CD8-positive, alpha-beta memory T cell (primary cell): Measurements from ENCODE around the gene DHX32. TPM values are rescaled to one million over a fixed set of nuclear protein-coding genes. Genes with fewer than 3 reads are reported as not detected.

Experiments used
- CTCF ChIA-PET: fragments of 350-600 bp; sonication (Branson Sonifier 250); formaldehyde crosslinking; loops from one replicate; lab custom pipeline; 2021; ENCODE audit warnings: antibody characterized with exemption; lab: Charles Lee
- POLR2A ChIA-PET: fragments of 350-600 bp; sonication (Branson Sonifier 250); formaldehyde crosslinking; loops from one replicate; lab custom pipeline; 2021; ENCODE audit warnings: antibody characterized with exemption; lab: Charles Lee
- DNase-seq, 5 donors: peaks; one replicate each; pipeline versions ENCODE4 v3.0.0 to v3.0.0-alpha.2; 2020 to 2022; ENCODE audit warnings: mixed read lengths in 1 of 5
- H3K27ac ChIP-seq: one replicate; pipeline ENCODE4 v1.7.0; 2013; ENCODE audit warnings: low read depth, mild to moderate bottlenecking, low read length, moderate library complexity
- H3K27me3 ChIP-seq: 2 replicates; pipeline ENCODE4 v1.7.0; 2013; ENCODE audit warnings: low read length, mild to moderate bottlenecking; ENCODE audit not compliant: insufficient read depth, poor library complexity, severe bottlenecking
- H3K36me3 ChIP-seq: 2 replicates; pipeline ENCODE4 v1.7.0; 2013; ENCODE audit warnings: mild to moderate bottlenecking, low read length, moderate library complexity; ENCODE audit not compliant: insufficient read depth
- H3K4me1 ChIP-seq: 2 replicates; pipeline ENCODE4 v1.7.0; 2013; ENCODE audit warnings: mild to moderate bottlenecking, low read length, moderate library complexity; ENCODE audit not compliant: insufficient read depth
- H3K4me3 ChIP-seq: 2 replicates; pipeline ENCODE4 v1.7.0; 2013; ENCODE audit warnings: mild to moderate bottlenecking, low read length
- H3K9me3 ChIP-seq: 2 replicates; pipeline ENCODE4 v1.7.0; 2013; ENCODE audit warnings: mild to moderate bottlenecking, low read length
- H3K27ac Mint-ChIP-seq, 8 donors: one replicate each; pipeline ENCODE4 v1.8.0; 2020 to 2021; ENCODE audit warnings: mixed read lengths in 8 of 8, mild to moderate bottlenecking in 6 of 8, inconsistent platforms in 3 of 8, moderate library complexity in 3 of 8
- H3K27me3 Mint-ChIP-seq, 2 donors: one replicate each; pipeline ENCODE4 v1.8.0; 2020 to 2021; ENCODE audit warnings: mixed read lengths in 2 of 2, mild to moderate bottlenecking in 1 of 2, moderate library complexity in 1 of 2
- H3K36me3 Mint-ChIP-seq, 3 donors: one replicate each; pipeline ENCODE4 v1.8.0; 2020 to 2021; ENCODE audit warnings: mixed read lengths in 3 of 3, inconsistent platforms in 1 of 3, mild to moderate bottlenecking in 1 of 3
- H3K4me1 Mint-ChIP-seq, 3 donors: one replicate each; pipeline ENCODE4 v1.8.0; 2020 to 2021; ENCODE audit warnings: mixed read lengths in 3 of 3, inconsistent platforms in 1 of 3, mild to moderate bottlenecking in 1 of 3
- H3K4me3 Mint-ChIP-seq, 7 donors: one replicate each; pipeline ENCODE4 v1.8.0; 2020 to 2021; ENCODE audit warnings: mixed read lengths in 7 of 7, mild to moderate bottlenecking in 6 of 7, moderate library complexity in 4 of 7, inconsistent platforms in 2 of 7
- H3K9me3 Mint-ChIP-seq, 5 donors: one replicate each; pipeline ENCODE4 v1.8.0; 2020 to 2022; ENCODE audit warnings: mixed read lengths in 5 of 5, mild to moderate bottlenecking in 3 of 5, moderate library complexity in 2 of 5, inconsistent platforms in 1 of 5
- polyA plus RNA-seq: library from polyadenylated mRNA; unstranded; fragments of 300-500 nt; fragmentation: Illumina TruSeq; gene quantifications from one replicate; pipeline ENCODE4 v1.2.3, GENCODE V29; 2021
- total RNA-seq, 2 experiments: library from RNA; stranded (reverse); gene quantifications; one replicate each; pipeline ENCODE4 v1.2.3, GENCODE V29; 2021

The DHX32 gene
- total and polyA plus RNA-seq, 3 experiments from 2014 or later, result 8.4 to 11.0 (median 10.7) TPM

DNA sequence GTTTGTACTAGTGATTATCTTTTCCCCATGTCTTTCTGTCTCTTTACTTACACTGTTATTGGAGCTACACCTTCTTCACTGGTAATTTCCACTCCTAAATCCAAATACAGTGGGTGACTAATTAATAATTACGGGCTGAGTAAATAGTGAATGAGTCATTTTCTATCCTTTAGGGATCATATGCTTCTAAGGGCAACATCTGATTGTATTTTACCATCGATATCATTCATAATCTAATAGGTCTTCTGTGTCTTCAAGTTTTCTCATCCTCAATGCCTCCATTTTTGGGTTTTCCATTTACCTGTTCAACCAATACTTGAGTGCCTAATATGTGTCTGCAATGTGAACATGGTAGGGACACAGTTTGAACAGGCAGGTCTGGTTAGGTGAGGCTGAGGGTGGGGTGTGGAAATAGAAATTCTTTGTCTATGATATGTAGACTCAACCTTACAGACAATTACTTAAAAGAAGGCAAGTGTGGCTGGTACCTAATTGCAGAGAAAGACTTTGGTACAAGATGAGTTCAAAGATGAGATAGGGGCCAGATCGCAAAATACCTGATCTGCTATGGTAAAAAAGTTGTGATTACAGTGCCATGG lies 5.9 kb upstream of the DHX32 start:
- Mint-ChIP-seq H3K4me1 (no peaks in the 10 kb centered on the region), H3K27me3 (no peaks in the 10 kb centered on the region), H3K36me3 (no peaks in the 10 kb centered on the region), H3K27ac (no peak overlapping the region), H3K4me3 (no peak overlapping the region), H3K9me3 (no peaks in the 10 kb centered on the region)
- ChIA-PET CTCF (no interaction called here), POLR2A (no interaction called here)
- no peaks in the 10 kb centered on the region for H3K36me3 ChIP-seq
- no peaks in the 10 kb centered on the region for H3K4me1 ChIP-seq
- no peak for DNase-seq
- no peak overlapping the region for H3K4me3 ChIP-seq
- H3K27me3 ChIP-seq, result no peaks in the 10 kb centered on the region
- H3K9me3 ChIP-seq, result no peaks in the 10 kb centered on the region
- H3K27ac ChIP-seq, result no peak overlapping the region

DNA sequence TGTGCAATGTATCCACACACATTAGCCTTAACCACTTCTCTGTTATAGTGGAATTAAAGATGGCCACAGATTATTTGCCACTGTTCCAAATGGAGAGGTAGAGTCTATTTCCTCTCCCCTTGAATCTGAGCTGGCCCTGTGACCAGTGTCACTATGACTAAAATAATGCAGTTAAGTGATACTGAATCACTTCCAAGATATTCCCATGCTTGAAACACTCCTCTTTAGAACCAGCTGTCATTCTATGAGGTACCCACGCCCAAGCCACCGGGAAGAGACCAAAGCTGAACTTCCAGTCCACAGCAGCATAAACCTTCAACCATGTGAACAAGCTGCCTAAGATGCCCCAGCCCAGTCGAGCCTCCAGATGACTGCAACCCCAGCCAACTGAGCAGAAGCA lies 2.1 kb upstream of the DHX32 start:
- no peaks in the 10 kb centered on the region for H3K27me3 ChIP-seq
- Mint-ChIP-seq H3K4me1 (no peaks in the 10 kb centered on the region), H3K4me3 (no peak overlapping the region), H3K27me3 (peaks cover 0 to 4% of the 10 kb centered on the region in 2 donors), H3K9me3 (no peaks in the 10 kb centered on the region), H3K27ac (no peak overlapping the region), H3K36me3 (peaks cover 0 to 7% (median 7%) of the 10 kb centered on the region in 3 donors)
- ChIA-PET POLR2A (no interaction called here), CTCF (no interaction called here)
- H3K36me3 ChIP-seq, result no peaks in the 10 kb centered on the region
- H3K9me3 ChIP-seq, result no peaks in the 10 kb centered on the region
- H3K27ac ChIP-seq, result no peak overlapping the region
- no peak for DNase-seq
- H3K4me1 ChIP-seq, result no peaks in the 10 kb centered on the region
- H3K4me3 ChIP-seq, result no peak overlapping the region

DNA sequence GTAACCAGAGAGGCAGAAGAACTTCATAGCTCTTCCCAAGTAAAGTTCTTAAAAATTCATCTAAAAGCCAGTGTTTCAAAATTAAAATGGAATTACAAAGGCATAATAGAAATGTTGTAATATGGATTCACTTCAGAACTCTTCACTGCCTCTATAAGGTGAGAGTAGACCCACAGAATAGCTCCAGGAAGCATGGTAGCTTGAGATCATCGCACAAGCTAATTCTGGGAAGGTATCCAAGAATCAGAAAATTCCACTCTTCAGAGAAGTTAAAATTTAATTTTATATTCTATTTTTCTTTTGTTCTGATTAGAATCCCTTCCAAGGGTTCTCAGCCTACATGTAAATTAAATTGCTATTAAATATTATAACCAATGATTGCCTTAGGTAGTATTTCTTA lies 1.5 kb upstream of the DHX32 start:
- H3K9me3 ChIP-seq, result no peaks in the 10 kb centered on the region
- H3K36me3 ChIP-seq, result no peaks in the 10 kb centered on the region
- Mint-ChIP-seq H3K36me3 (peaks cover 0 to 7% (median 7%) of the 10 kb centered on the region in 3 donors), H3K4me3 (no peak overlapping the region), H3K4me1 (no peaks in the 10 kb centered on the region), H3K27me3 (peaks cover 0 to 4% of the 10 kb centered on the region in 2 donors), H3K27ac (no peak overlapping the region), H3K9me3 (no peaks in the 10 kb centered on the region)
- no peaks in the 10 kb centered on the region for H3K27me3 ChIP-seq
- ChIA-PET CTCF (interaction anchor here (1.7 kb wide), 1 partner anchor 14 kb away, joined by 5 read pairs; no protein-coding TSS in a partner anchor), POLR2A (no interaction called here)
- DNase-seq, result no peak
- H3K27ac ChIP-seq, result no peak overlapping the region
- no peaks in the 10 kb centered on the region for H3K4me1 ChIP-seq
- no peak overlapping the region for H3K4me3 ChIP-seq

DNA sequence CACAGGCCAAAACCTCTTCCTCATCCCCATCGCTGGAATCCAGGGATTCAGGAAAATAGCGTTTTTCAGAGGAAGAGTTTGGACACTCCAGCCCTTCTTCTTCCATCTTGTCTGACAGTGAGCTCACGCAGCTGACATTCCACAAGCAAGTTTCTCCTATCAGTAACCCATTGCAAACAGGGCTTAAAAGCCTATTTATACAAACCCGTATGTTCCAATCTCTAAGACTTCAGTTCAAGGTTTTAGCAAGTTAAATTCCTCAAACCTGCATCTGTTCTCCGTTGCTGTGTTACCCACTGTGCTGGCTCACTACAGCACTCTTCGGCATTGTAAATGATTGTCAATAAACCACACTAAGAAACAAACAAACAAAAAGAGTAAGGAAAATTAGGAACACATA lies 373 bp downstream of the DHX32 start:
- Histone ChIP-seq H3K9me3 (no peaks in the 10 kb centered on the region), H3K27ac (no peak overlapping the region), H3K36me3 (no peaks in the 10 kb centered on the region), H3K4me3 (no peak overlapping the region), H3K4me1 (no peaks in the 10 kb centered on the region), H3K27me3 (no peaks in the 10 kb centered on the region)
- H3K36me3 Mint-ChIP-seq, result peaks cover 2 to 23% (median 8%) of the 10 kb centered on the region in 3 donors
- H3K4me1 Mint-ChIP-seq, result no peaks in the 10 kb centered on the region
- peaks cover 0 to 4% of the 10 kb centered on the region in 2 donors for H3K27me3 Mint-ChIP-seq
- H3K4me3 Mint-ChIP-seq, result no peak overlapping the region
- ChIA-PET POLR2A (no interaction called here), CTCF (no interaction called here)
- H3K27ac Mint-ChIP-seq, result peak overlapping the region in 1 of 8 donors; percentile 13
- H3K9me3 Mint-ChIP-seq, result peaks cover 1 to 12% (median 8%) of the 10 kb centered on the region in 5 donors
- DNase-seq, result no peak

DNA sequence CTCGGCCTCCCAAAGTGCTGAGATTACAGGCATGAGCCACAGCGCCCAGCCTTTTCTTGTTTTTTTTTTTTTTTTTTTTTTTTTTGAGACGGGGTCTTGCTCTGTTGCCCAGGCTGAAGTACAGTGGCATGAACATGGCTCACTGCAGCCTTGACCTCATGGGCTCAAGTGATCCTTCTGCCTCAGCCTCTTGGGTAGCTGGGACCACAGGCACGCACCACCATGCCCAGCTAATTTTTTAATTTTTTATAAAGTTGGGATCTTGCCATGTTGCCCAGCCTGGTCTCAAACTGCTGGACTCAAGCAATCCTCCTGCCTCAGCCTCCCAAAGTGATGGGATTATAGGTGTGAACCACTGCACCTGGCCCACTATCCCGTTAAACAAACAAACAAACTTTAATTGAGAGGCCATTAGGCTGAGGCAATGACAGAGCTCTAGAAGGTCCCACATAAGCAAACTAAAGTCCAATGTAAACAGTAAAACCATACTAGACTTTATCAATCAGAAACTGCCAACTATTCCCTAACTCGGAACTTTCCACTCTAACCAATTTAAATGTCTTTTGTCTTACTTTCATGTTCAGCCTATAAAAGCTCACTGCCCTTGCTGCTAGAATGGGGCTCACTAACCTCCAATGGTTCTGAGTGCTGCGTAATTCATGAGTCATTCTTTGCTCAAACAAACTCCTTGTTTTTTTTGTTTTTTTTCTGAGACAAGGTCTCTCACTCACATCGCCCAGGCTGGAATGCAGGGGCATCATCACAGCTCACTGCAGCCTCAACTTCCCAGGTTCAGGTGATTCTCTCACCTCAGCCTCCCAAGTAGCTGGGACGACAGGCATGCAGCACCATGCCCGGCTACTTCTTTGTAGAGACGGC lies 1.9 kb downstream of the DHX32 start:
- Histone ChIP-seq H3K4me3 (no peak overlapping the region), H3K4me1 (no peaks in the 10 kb centered on the region), H3K36me3 (no peaks in the 10 kb centered on the region), H3K27me3 (no peaks in the 10 kb centered on the region), H3K27ac (no peak overlapping the region), H3K9me3 (no peaks in the 10 kb centered on the region)
- Mint-ChIP-seq H3K27me3 (peaks cover 0 to 4% of the 10 kb centered on the region in 2 donors), H3K9me3 (peaks cover 1 to 12% (median 9%) of the 10 kb centered on the region in 5 donors), H3K27ac (no peak overlapping the region), H3K36me3 (peaks cover 3 to 30% (median 13%) of the 10 kb centered on the region in 3 donors), H3K4me3 (no peak overlapping the region), H3K4me1 (no peaks in the 10 kb centered on the region)
- ChIA-PET POLR2A (no interaction called here), CTCF (no interaction called here)
- DNase-seq, result no peak

DNA sequence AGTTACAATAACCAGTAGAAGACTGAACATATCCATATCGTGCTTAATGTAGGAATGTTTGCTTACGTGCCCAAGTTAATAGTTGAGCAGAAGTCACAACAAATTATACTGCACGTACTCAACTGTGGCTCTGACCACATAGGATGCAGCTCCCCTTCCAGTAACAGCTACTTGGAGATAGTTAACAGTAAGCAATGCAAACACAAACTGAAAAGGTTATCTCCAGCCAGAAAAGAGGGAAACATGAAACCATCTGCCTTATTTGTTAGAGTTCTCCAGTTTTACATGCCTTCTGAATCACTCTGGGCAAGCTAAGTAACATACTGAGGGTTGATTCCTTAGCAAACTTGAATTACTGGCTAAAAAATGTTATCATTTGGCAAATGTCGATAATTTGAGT lies 9.8 kb downstream of the DHX32 start:
- Mint-ChIP-seq H3K36me3 (peaks cover 3 to 14% (median 10%) of the 10 kb centered on the region in 3 donors), H3K4me1 (no peaks in the 10 kb centered on the region), H3K27ac (no peak overlapping the region), H3K9me3 (peaks cover 0 to 7% (median 5%) of the 10 kb centered on the region in 5 donors), H3K4me3 (no peak overlapping the region), H3K27me3 (no peaks in the 10 kb centered on the region)
- Histone ChIP-seq H3K4me1 (no peaks in the 10 kb centered on the region), H3K36me3 (no peaks in the 10 kb centered on the region), H3K27ac (no peak overlapping the region), H3K9me3 (no peaks in the 10 kb centered on the region), H3K27me3 (no peaks in the 10 kb centered on the region), H3K4me3 (no peak overlapping the region)
- POLR2A ChIA-PET, result no interaction called here
- CTCF ChIA-PET, result no interaction called here
- no peak for DNase-seq

DNA sequence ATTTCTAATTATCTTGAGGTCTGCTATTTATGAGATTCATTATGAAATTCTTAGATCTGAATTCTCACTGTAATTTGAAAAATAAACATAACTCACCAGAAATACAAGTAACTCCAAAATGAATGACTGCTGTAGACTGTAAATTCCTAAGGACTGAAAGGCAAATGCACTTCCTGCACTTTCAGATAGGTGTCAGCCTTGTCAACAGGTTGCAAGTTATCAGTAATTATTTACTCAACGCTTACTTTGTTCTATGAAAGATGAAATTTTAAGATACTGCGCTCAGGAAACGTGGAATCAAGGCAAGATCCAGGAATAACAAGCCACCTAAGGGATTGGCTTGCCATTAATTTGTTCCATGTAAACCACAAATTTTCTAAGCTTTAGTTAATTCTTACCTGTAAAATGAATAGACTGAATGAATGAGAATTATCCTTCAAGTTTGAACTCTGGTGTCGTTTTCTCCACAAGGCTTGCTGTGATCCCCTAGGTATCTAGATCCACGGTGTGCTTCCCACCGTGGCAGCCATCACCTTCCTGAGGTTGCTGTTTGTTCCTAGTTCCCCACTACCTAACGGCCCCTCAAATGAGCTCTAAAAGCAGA lies 12.6 kb downstream of the DHX32 start:
- Histone ChIP-seq H3K4me3 (no peak overlapping the region), H3K4me1 (no peaks in the 10 kb centered on the region), H3K27me3 (no peaks in the 10 kb centered on the region), H3K9me3 (no peaks in the 10 kb centered on the region), H3K36me3 (no peaks in the 10 kb centered on the region), H3K27ac (no peak overlapping the region)
- H3K27me3 Mint-ChIP-seq, result no peaks in the 10 kb centered on the region
- peaks cover 0 to 15% (median 1%) of the 10 kb centered on the region in 3 donors for H3K36me3 Mint-ChIP-seq
- H3K4me1 Mint-ChIP-seq, result no peaks in the 10 kb centered on the region
- no peaks in the 10 kb centered on the region for H3K9me3 Mint-ChIP-seq
- H3K27ac Mint-ChIP-seq, result peak overlapping the region in 2 of 8 donors; percentile 6 to 41
- H3K4me3 Mint-ChIP-seq, result no peak overlapping the region
- ChIA-PET POLR2A (no interaction called here), CTCF (interaction anchor here (1.0 to 1.1 kb wide), 2 partner anchors 11 to 14 kb away, joined by 3 to 5 read pairs; no protein-coding TSS in a partner anchor)
- DNase-seq, result peak in 1 of 5 donors; percentile 21
